T-helper 2 cell treated with Interferon-gamma antibody and Interleukin-4, amounts not matched to agents 5 μg/mL and 100 μg/mL, for 36 hours (primary cell): ENCODE measurements around the gene QRICH1.
A peak's percentile ranks its signal among the peaks of the same experiment; 100 is the strongest.

Source experiments
- DNase-seq: peaks from one replicate; pipeline ENCODE4 v3.0.0; 2021; ENCODE audit warnings: low spot score
- H3K27ac Mint-ChIP-seq: one replicate; pipeline ENCODE4 v1.8.0; 2021; ENCODE audit warnings: mild to moderate bottlenecking, mixed read lengths
- H3K27me3 Mint-ChIP-seq: one replicate; pipeline ENCODE4 v1.8.0; 2021; ENCODE audit warnings: low read depth, mixed read lengths
- H3K36me3 Mint-ChIP-seq: one replicate; pipeline ENCODE4 v1.8.0; 2021; ENCODE audit warnings: low read depth, mixed read lengths
- H3K4me1 Mint-ChIP-seq: one replicate; pipeline ENCODE4 v1.8.0; 2021; ENCODE audit warnings: low read depth, mixed read lengths
- H3K4me3 Mint-ChIP-seq: one replicate; pipeline ENCODE4 v1.8.0; 2022; ENCODE audit warnings: mild to moderate bottlenecking, moderate library complexity, mixed read lengths
- H3K9me3 Mint-ChIP-seq: one replicate; pipeline ENCODE4 v1.8.0; 2021; ENCODE audit warnings: mixed read lengths

Gene QRICH1

DNA sequence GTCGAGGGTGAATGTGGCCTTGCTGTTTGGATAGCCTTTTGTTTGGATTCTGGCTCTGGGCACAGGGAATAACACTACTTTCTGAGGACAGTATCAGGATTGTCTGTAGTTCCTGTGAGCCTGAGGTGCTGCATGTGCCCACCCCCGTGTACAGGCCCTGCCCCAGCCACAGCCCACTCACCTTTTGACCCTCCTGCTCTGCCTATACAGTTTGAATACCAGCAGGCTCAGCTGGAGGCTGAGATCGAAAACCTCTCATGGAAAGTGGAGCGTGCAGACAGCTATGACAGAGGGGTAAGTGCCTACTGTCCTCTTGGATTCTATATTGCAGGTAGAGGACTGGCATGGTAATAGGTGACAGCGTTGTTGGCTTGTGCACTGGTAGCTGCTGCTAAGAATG lies 111.2 kb downstream of the QRICH1 start:
- no peak for DNase-seq
- H3K27ac Mint-ChIP-seq: no peak overlapping the region
- H3K27me3 Mint-ChIP-seq: no peaks in the 10 kb centered on the region
- H3K4me1 Mint-ChIP-seq: peaks cover under 1% of the 10 kb centered on the region
- H3K4me3 Mint-ChIP-seq: no peak overlapping the region
- peaks cover 50% of the 10 kb centered on the region for H3K36me3 Mint-ChIP-seq
- H3K9me3 Mint-ChIP-seq: no peaks in the 10 kb centered on the region

- Mint-ChIP-seq H3K36me3 (peaks cover 50% of the 10 kb centered on the region), H3K27ac (no peak overlapping the region), H3K9me3 (no peaks in the 10 kb centered on the region), H3K27me3 (no peaks in the 10 kb centered on the region), H3K4me3 (no peak overlapping the region), H3K4me1 (no peaks in the 10 kb centered on the region)
- no peak for DNase-seq
Measured at GRCh38 chr3:48982016-48982415, 111.9 kb downstream of the QRICH1 start.

- DNase-seq: no peak
- H3K27ac Mint-ChIP-seq: peak overlapping the region; percentile 52
- peaks cover 55% of the 10 kb centered on the region for H3K36me3 Mint-ChIP-seq
- no peaks in the 10 kb centered on the region for H3K4me1 Mint-ChIP-seq
- H3K9me3 Mint-ChIP-seq: no peaks in the 10 kb centered on the region
- H3K27me3 Mint-ChIP-seq: no peaks in the 10 kb centered on the region
- no peak overlapping the region for H3K4me3 Mint-ChIP-seq
Measured at GRCh38 chr3:48980295-48980694, 113.6 kb downstream of the QRICH1 start.
